GM12878 (cell line): ENCODE measurements around the gene GLMP. TPM values are rescaled to one million over a fixed set of nuclear protein-coding genes. Genes with fewer than 3 reads are reported as not detected.

Experiments
- ATAC-seq: fragments of 200-7000 bp; cut with Tn5 transposase; 3 replicates; pipeline ENCODE4 v1.9.1; 2020; ENCODE audit warnings: mild to moderate bottlenecking, moderate library complexity
- BruUV-seq: library from RNA; stranded (reverse); fragments of 400-500 nt; replicated peaks from 2 replicates; lab custom pipeline; 2021; lab: Mats Ljungman, UMichigan
- CTCF ChIA-PET: fragments of 300-600 bp; sonication (Branson Sonifier 250); formaldehyde crosslinking; extraction: SDS; loops from one replicate; lab custom pipeline; 2021; ENCODE audit warnings: inconsistent platforms; lab: Yijun Ruan, JAX
- POLR2A ChIA-PET: fragments of 350-600 bp; formaldehyde crosslinking; extraction: SDS; loops from one replicate; lab custom pipeline; 2021; ENCODE audit warnings: inconsistent platforms; lab: Charles Lee
- RAD21 ChIA-PET: fragments of 300-600 bp; sonication (Branson Sonifier 250); formaldehyde crosslinking; loops from one replicate; lab custom pipeline; 2023; ENCODE audit warnings: antibody characterized with exemption; ENCODE audit not compliant: unreplicated experiment; lab: Charles Lee
- SMC1A ChIA-PET: fragments of 300-600 bp; sonication (Branson Sonifier 250); formaldehyde crosslinking; loops from one replicate; lab custom pipeline; 2023; ENCODE audit not compliant: unreplicated experiment, uncharacterized antibody; lab: Charles Lee
- DNase-seq: peaks from one replicate; pipeline ENCODE4 v3.0.0-alpha.2; 2011; ENCODE audit warnings: low read depth, low spot score
- FAIRE-seq: peaks from 3 replicates; lab custom pipeline; 2011; peaks lifted over from hg19 to GRCh38; lab: Jason Lieb, UNC
- H2AFZ ChIP-seq: 2 replicates; pipeline ENCODE4 v1.6.0; 2011; ENCODE audit warnings: low read depth, low read length, control low read depth; ENCODE audit not compliant: control insufficient read depth
- H3K27ac ChIP-seq: 2 replicates; pipeline ENCODE4 v1.5.1; 2011; ENCODE audit warnings: control low read depth; ENCODE audit not compliant: control insufficient read depth, insufficient read depth
- H3K27me3 ChIP-seq, 2 experiments: replicated peaks in 1 of 2; 2 replicates each; pipeline versions ENCODE4 v1.6.0 to v1.6.1; 2011; ENCODE audit warnings: low read length in 1 of 2; ENCODE audit not compliant: control insufficient read depth in 2 of 2, insufficient read depth in 2 of 2
- H3K36me3 ChIP-seq, 2 experiments: 2 replicates each; pipeline ENCODE4 v1.5.1; 2011; ENCODE audit warnings: low read length in 1 of 2; ENCODE audit not compliant: control insufficient read depth in 2 of 2, insufficient read depth in 2 of 2
- H3K4me1 ChIP-seq: 2 replicates; pipeline ENCODE4 v1.6.1; 2011; ENCODE audit warnings: mild to moderate bottlenecking, low read length, moderate library complexity, mixed read lengths; ENCODE audit not compliant: control insufficient read depth, insufficient read depth
- H3K4me2 ChIP-seq: 2 replicates; pipeline ENCODE4 v1.6.0; 2011; ENCODE audit warnings: control low read depth; ENCODE audit not compliant: control insufficient read depth, insufficient read depth
- H3K4me3 ChIP-seq: fragments of 200-600 bp; sonication (generic); 2 replicates; pipeline ENCODE4 v1.5.1; 2016
- H3K79me2 ChIP-seq: 2 replicates; pipeline ENCODE4 v1.6.0; 2011; ENCODE audit warnings: low read length; ENCODE audit not compliant: control insufficient read depth, insufficient read depth
- H3K9ac ChIP-seq: 2 replicates; pipeline ENCODE4 v1.8.0; 2011; ENCODE audit warnings: low read length, control low read depth, mixed read lengths; ENCODE audit not compliant: control insufficient read depth, insufficient read depth
- H3K9me3 ChIP-seq: replicated peaks from 3 replicates; pipeline ENCODE4 v1.5.1; 2011; ENCODE audit warnings: mild to moderate bottlenecking, low read length; ENCODE audit not compliant: control insufficient read depth, insufficient read depth
- H4K20me1 ChIP-seq: 2 replicates; pipeline ENCODE4 v1.6.0; 2011; ENCODE audit not compliant: control insufficient read depth, insufficient read depth
- CHD1 ChIP-seq: IDR thresholded peaks from 2 replicates; pipeline ENCODE4 v1.6.1; 2012; ENCODE audit warnings: low read depth, low read length, improper control_type of control experiment
- ESRRA ChIP-seq: IDR thresholded peaks from 2 replicates; pipeline ENCODE4 v1.6.1; 2012; ENCODE audit warnings: mild to moderate bottlenecking, low read length, improper control_type of control experiment
- HCFC1 ChIP-seq: fragments of 150-350 bp; IDR thresholded peaks from 2 replicates; pipeline ENCODE4 v1.6.1; 2014; ENCODE audit warnings: low read length
- MEF2B ChIP-seq: fragments of 450-650 bp; IDR thresholded peaks from 2 replicates; pipeline ENCODE4 v1.6.1; 2018; ENCODE audit warnings: mild to moderate bottlenecking, moderate library complexity; ENCODE audit not compliant: partially characterized antibody, poor library complexity, severe bottlenecking
- MXI1 ChIP-seq: fragments of 150-350 bp; IDR thresholded peaks from 2 replicates; pipeline ENCODE4 v1.6.1; 2011; ENCODE audit warnings: low read depth, mild to moderate bottlenecking, inconsistent platforms, low read length, improper control_type of control experiment
- POLR2AphosphoS5 ChIP-seq: IDR thresholded peaks from 2 replicates; pipeline ENCODE4 v1.6.1; 2011; ENCODE audit warnings: mild to moderate bottlenecking, low read length, inconsistent platforms
- RFX5 ChIP-seq: IDR thresholded peaks from 2 replicates; pipeline ENCODE4 v1.6.1; 2011; ENCODE audit warnings: low read depth, low read length, improper control_type of control experiment
- ZSCAN29 ChIP-seq: fragments of 450-650 bp; IDR thresholded peaks from 2 replicates; pipeline ENCODE4 v1.6.1; 2017; ENCODE audit warnings: mild to moderate bottlenecking, moderate library complexity
- WGBS: methylation state at CpG from one replicate; pipeline ENCODE4 v1.1.6; 2016; ENCODE audit warnings: low lambda C conversion rate; ENCODE audit not compliant: insufficient replicate concordance, insufficient coverage; ENCODE audit errors: missing lambda C conversion rate; 5-methylcytosine and 5-hydroxymethylcytosine counted together
- in situ Hi-C: fragments of 300-500 bp; cut with MboI; formaldehyde crosslinking; loops from 9 replicates; pipeline ENCODE4 v1.14.3; 2018; ENCODE audit warnings: mixed read lengths
- intact Hi-C: fragments of 100-400 bp; cut with micrococcal nuclease; formaldehyde crosslinking; loops from one replicate; pipeline ENCODE4 v1.14.2; 2022; ENCODE audit not compliant: unreplicated experiment
- polyA plus RNA-seq, 11 experiments: library from polyadenylated mRNA; depleted of rRNA in 4 of 11; unstranded in 6 of 11; stranded (reverse) in 5 of 11; fragments of >200 nt; fragmentation: Nextera tagmentation in 4 of 11; fragmentation: Illumina TruSeq in 1 of 11; extraction: Ambion mirVana in 4 of 11; extraction: Trizol in 1 of 11; gene quantifications; 1 replicate in 1 of 11; 2 replicates in 10 of 11; pipeline versions ENCODE4 v1.2.1 to v1.2.3, GENCODE V29; 2011 to 2016; ENCODE audit warnings: inconsistent platforms in 2 of 11, missing spikeins in 2 of 11, low read depth in 1 of 11
- total RNA-seq, 4 experiments: library from RNA; depleted of rRNA in 3 of 4; stranded (reverse); fragments of >200 nt in 3 of 4; fragmentation: Illumina TruSeq in 1 of 4; extraction: Trizol in 1 of 4; gene quantifications; 2 replicates each; pipeline versions ENCODE4 v1.2.1 to v1.2.3, GENCODE V29; 2013 to 2021
- TF ChIP-seq, protein P1 (sequence below): fragments of 450-650 bp; IDR thresholded peaks from 2 replicates; pipeline ENCODE4 v1.6.1; 2016; ENCODE audit warnings: mild to moderate bottlenecking
- TF ChIP-seq, protein P2 (sequence below): fragments of 450-650 bp; IDR thresholded peaks from 2 replicates; pipeline ENCODE4 v1.6.1; 2018; ENCODE audit warnings: borderline replicate concordance, mild to moderate bottlenecking; ENCODE audit not compliant: partially characterized antibody

Gene GLMP
- total and polyA plus RNA-seq, 10 of the 15 experiments (the other 5 are each of a cell fraction or from before 2014, with no cell fraction given) = 4.4 to 30.0 (median 19.5) TPM

DNA sequence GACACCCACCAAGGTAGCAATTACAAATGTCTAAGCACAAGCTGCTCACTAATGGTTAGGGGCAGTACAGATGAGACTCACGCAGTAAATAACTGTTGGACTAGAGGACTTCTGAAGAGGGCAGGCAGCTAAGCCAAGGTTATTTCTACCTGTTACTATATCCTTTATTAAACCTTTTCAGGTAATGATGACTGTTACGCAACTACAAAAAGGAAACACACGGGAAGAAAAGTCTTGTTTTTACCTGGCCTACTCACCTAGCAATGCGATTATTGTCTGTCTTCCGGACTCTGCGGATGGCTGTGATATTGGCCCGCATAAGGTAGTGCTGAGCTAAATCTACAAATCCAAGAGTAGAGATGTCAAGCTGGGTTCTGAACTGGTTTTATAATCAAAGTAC is 21.4 kb upstream of the GLMP start:
- Histone ChIP-seq H3K27ac (no peak overlapping the region), H3K9me3 (no peaks in the 10 kb centered on the region), H4K20me1 (no peaks in the 10 kb centered on the region), H3K9ac (no peak overlapping the region), H3K4me1 (no peaks in the 10 kb centered on the region), H3K4me2 (no peak overlapping the region), H3K79me2 (no peaks in the 10 kb centered on the region), H2AFZ (no peak overlapping the region), H3K36me3 (peaks cover 31% of the 10 kb centered on the region in 2 experiments), H3K27me3 (no peaks in the 10 kb centered on the region), H3K4me3 (no peak overlapping the region)
- ATAC-seq (no peak), FAIRE-seq (no peak), DNase-seq (no peak)
- ChIA-PET RAD21 (interaction anchor here (4.4 kb wide), 1 partner anchor 91 kb away, joined by 30 read pairs; no protein-coding TSS in a partner anchor), SMC1A (interaction anchor here (0.8 to 7.2 kb wide), 4 partner anchors 35 to 175 kb away, joined by 3 to 39 read pairs (median 12); partner anchors contain the start of gene SMG5), CTCF (interaction anchor here (0.6 to 5.2 kb wide), 6 partner anchors 17 to 296 kb away, joined by 3 to 58 read pairs (median 12); partner anchors contain the start of genes SMG5 and TMEM79), POLR2A (interaction anchor here (0.5 to 0.9 kb wide), 2 partner anchors 92 kb away, joined by 3 to 6 read pairs; no protein-coding TSS in a partner anchor)
- in situ Hi-C loops (loop anchor here (5.0 kb wide), 1 partner anchor 175 kb away; no protein-coding TSS in a partner anchor), intact Hi-C loops (loop anchor here (5.0 kb wide), 2 partner anchors 170 to 220 kb away; no protein-coding TSS in a partner anchor)
- TF ChIP-seq MXI1 (no peak), ZSCAN29 (no peak), POLR2AphosphoS5 (no peak), RFX5 (no peak), ESRRA (no peak), MEF2B (no peak), HCFC1 (no peak), CHD1 (no peak)
- TF ChIP-seq, protein P1, sequence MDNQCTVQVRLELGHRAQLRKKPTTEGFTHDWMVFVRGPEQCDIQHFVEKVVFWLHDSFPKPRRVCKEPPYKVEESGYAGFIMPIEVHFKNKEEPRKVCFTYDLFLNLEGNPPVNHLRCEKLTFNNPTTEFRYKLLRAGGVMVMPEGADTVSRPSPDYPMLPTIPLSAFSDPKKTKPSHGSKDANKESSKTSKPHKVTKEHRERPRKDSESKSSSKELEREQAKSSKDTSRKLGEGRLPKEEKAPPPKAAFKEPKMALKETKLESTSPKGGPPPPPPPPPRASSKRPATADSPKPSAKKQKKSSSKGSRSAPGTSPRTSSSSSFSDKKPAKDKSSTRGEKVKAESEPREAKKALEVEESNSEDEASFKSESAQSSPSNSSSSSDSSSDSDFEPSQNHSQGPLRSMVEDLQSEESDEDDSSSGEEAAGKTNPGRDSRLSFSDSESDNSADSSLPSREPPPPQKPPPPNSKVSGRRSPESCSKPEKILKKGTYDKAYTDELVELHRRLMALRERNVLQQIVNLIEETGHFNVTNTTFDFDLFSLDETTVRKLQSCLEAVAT = no peak
- TF ChIP-seq, protein P2, sequence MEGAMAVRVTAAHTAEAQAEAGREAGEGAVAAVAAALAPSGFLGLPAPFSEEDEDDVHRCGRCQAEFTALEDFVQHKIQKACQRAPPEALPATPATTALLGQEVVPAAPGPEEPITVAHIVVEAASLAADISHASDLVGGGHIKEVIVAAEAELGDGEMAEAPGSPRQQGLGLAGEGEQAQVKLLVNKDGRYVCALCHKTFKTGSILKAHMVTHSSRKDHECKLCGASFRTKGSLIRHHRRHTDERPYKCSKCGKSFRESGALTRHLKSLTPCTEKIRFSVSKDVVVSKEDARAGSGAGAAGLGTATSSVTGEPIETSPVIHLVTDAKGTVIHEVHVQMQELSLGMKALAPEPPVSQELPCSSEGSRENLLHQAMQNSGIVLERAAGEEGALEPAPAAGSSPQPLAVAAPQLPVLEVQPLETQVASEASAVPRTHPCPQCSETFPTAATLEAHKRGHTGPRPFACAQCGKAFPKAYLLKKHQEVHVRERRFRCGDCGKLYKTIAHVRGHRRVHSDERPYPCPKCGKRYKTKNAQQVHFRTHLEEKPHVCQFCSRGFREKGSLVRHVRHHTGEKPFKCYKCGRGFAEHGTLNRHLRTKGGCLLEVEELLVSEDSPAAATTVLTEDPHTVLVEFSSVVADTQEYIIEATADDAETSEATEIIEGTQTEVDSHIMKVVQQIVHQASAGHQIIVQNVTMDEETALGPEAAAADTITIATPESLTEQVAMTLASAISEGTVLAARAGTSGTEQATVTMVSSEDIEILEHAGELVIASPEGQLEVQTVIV = no peak
- no TSS peak for BruUV-seq
- 89% methylated on average over 7 of the region's 7 CpGs for WGBS
